GM19035 (cell line): Measurements from ENCODE around the gene PLCB2.

Experiments
- ATAC-seq: cut with Tn5 transposase; IDR thresholded peaks from one replicate; pipeline ENCODE4 v1.9.1; 2021; ENCODE audit not compliant: unreplicated experiment

PLCB2 gene

DNA sequence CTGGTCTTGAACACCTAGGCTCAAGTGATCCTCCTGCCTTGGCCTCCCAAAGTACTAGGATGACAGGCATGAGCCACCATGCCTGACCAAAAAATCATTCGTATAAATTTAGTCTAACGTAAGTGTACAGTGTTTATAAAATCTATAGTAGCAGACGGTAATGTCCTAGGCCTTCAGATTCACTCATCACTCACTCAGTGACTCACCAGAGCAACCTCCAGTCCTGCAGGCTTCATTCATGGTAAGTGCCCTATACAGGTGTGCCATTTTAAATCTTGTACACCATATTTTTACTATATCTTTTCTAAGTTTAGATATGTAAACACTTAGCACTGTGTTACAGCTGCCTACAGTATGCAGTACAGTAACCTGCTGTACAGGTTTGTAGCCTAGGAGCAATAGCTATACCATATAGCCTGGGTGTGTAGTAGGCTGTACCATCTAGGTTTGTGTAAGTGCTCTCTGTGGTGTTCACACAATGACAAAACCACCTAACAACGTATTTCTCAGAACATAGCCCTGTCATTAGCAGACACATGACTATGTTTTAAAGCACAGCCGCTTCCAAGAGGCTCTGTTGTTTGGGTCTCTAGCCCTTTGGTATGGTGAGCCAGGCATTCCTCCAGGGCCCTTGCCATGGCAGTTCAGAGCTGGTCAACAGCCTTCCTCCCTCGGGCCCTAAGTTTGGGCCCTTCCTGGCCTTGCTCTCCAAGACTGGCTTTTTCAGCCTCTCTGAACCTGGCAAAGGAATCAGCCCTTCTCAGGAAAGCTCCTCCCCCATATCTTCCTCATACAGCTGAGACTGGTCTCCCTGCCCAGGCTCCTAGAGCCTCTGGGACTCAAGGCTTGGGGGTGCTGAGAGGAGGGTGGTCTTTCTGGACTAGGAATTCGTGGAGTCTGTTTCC lies 34.9 kb upstream of the PLCB2 start:
- no peak for ATAC-seq

DNA sequence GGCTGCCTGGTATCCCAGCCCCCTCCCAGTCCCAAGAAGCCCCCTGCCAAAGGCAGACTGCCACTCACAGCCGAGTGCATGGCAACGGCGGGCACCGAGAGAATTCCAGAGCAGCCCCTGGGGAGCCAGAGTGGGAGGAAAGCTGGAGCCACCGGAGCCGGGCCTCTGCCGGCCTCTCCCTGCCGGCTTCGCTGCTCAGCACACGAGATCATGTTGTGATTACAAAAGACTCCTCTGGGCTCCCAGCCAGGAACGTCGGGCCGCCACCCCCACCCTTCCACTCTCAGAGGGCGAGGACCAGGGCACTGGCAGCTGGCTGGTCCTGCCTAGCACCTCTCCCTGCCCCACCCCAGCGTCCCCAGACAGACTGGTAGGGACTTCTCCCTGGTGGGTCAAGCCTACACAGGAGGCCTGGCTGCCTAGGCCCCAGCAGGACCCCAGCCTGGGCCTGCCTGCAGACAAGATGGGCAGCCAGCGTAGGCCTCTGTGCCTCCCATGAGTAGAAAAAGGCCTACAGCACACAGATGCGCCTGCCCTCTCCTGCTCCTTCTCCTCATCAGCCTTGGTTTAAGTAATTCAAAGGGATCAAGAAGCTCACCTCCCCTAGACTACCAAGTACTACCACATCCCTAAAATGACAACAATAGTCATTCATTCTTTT lies 33.1 kb upstream of the PLCB2 start, which contains the start of gene CCDC9B:
Gene CCDC9B (minus strand): TSS at position 200 of the 661 bp plus-strand sequence. CDS start 120 bp downstream, at position 80.
- no peak for ATAC-seq

DNA sequence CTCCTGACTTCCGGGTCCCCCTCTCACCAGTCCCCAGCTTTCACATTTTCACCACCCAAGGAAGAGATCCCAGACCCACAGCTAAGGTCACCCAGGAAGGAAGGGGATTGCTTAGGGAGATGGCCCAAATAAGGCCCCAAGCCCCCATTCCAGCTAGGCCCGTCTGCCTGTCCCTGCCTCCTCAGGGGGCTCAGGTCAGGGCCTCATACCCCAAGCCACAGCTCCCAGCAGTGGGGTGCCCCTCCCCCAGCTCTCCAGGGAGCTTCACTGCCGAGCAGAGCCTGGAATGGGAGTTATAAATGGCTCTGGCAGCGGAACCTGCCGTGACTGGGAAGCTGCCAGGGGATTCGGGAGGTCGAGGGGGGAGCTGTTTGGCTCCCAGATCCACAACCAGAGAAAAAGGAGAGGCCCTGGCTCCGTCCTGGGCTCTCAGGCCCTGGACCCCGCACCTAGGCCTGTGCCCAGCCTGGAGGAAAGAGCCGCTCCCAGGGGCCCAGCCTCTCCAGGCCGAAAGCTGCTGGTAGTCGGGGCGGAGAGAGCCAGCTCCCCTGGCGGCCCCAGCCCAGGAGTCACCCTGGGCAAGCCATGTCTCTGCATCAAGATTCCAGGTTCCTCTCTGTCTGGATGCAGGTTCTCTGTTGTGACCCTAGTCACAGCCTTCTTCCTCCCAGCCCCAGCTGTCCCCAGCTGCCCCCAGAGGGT lies 32.5 kb upstream of the PLCB2 start:
- no peak for ATAC-seq

DNA sequence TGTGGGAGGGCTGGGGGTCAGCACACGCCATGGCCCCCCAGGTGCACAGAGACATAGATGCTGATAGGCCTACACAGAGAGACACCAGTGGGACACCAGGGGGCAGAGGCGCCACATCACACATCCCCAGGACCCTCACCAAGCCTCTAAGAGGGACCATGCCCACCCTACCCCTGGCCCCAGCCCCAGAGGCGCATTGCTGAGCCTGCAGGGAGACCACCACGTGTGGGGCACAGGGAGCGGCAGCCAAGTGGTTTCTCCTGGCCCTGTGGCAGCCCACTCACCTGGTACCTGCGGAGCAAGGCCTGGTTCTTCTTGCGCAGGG lies 31.8 kb upstream of the PLCB2 start:
- no peak for ATAC-seq

DNA sequence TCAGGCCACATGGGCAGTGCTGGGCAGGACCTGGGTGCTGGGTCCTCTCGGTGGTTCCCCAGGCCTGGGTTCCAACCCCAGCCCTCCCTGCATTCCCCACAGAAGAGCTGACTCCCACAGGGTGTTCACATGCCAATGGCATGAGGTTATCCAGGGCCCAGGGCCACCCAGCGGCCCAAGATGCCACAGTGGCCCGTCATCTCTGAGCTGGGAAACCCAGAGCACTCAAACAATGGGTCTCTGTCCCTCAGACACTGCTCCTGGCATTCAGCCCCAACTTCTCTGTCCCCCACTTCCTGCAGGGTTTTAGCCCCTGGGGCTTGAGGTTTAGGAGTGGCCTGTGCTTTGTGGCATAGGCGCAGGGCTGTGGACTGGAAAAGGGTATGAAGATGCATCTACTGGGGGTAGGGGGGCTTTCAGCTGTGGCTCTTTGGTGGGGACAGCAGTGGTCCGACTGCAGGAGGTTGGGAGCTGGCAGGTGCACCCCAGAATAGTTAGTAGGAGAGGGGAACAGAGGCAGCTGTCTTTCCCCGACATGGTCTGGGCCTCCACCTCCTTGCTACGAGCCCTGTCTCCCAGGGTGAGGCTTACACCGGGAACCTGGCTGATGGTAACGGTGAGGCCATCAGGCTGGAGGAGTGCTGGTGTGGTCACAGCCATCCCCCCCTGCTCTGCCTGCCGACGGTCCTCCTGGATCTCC lies 31.3 kb upstream of the PLCB2 start:
- ATAC-seq = no peak

DNA sequence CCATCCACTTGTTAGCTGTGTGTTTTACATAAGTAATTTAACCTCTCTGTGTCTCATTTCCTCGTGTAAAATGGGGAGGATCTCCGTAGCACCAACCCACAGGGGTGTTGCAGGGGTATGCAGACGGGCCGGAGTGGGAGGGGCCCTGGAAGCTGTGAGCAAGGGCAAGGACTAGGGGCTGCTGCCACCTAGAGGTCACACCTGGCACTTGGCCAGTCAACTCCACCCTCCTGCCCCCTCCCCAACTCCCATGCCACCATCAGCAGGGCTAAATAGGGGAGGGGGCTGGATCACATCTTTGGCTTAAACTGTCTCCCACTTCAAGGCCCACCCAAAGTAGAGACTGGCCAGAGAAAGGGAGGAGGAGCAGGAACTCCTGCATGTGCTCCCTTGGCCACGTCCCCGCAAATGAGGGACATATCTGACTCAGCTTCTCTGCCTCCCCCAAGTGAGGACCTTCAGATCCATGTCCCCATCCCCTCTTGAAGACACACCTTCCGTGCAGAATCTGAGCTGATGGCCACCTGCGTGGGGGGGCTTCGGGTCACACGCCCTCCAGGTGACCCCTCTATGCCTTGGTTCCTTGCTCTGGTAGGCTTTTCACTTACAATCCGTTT lies 30.4 kb upstream of the PLCB2 start:
- ATAC-seq = peak; percentile 64

DNA sequence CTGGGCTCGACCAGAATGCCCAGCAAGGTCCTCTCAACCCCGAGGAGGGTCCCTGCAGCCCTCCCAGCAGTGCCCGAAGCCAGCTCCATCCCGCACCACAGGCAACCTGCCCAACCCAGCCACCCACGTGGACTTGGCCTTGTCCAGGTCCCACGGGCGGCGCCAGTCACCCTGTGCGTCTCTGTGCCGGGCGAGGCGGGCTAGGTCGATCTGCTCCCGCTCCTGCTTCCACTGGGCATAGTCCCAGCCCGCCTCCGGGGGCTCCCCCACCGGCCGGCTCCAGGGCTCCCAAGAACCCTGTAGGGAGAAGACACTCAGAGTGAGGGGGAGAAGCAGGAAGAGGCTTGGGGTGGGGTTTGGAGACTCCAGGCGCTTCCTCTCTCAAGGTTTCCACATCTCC lies 29.9 kb upstream of the PLCB2 start:
- no peak for ATAC-seq

DNA sequence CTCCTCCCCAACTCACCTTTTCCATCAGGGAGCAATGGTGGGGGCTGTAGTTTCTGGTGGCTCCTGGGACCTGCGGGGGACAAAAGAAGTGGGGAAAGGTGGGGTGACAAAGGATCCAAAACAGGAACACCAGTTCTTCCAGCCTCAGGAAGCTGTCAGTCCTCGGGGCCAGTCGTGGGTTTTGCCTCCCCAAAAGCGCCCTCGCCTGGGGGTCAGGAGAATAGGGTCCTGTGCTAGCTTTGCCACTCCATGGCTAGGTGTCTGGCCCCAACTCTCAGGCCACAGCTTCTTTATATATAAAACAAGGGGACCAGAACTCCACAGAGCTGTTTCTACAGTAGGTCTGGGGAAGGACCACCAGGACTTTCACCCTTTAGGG lies 29.0 kb upstream of the PLCB2 start:
- no peak for ATAC-seq

DNA sequence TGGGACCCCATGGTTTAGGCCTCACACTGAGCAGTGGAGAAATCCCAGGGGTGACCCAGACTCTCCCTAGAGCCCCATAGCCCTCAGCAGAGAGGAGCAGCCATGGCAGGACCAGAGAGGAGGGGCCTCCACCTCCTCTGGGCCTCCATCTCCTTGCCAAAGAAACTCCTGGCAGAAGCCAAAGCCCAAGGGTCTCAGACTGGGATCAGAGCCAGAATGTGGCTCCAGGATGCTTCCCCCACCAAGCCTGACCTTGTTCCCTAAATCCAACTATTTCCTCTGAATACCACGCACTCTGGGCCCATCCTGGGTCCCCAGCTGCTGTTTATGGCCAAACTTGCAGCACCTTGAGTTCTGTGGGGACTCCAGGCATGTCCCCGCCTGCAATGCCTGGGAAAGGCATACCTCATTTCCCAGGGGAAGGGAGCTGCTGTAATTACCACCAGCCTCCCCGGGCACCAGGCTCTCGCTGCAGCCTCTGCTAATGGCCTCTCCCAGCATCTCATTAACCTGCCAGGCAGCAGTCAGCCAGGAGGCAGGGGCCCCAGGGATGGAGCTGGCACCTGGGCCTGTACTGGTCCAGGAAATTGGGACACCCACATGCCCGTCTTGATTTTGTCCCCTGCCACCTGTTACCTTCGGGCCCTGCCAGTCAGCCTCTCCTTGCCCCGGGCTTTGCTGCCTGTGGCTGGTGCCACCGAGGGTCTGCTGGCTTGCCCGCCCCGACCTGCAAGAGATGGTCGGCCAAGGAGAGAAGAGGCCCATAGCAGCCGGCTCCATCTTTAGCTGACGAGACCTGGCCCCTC lies 28.4 kb upstream of the PLCB2 start:
- no peak for ATAC-seq

DNA sequence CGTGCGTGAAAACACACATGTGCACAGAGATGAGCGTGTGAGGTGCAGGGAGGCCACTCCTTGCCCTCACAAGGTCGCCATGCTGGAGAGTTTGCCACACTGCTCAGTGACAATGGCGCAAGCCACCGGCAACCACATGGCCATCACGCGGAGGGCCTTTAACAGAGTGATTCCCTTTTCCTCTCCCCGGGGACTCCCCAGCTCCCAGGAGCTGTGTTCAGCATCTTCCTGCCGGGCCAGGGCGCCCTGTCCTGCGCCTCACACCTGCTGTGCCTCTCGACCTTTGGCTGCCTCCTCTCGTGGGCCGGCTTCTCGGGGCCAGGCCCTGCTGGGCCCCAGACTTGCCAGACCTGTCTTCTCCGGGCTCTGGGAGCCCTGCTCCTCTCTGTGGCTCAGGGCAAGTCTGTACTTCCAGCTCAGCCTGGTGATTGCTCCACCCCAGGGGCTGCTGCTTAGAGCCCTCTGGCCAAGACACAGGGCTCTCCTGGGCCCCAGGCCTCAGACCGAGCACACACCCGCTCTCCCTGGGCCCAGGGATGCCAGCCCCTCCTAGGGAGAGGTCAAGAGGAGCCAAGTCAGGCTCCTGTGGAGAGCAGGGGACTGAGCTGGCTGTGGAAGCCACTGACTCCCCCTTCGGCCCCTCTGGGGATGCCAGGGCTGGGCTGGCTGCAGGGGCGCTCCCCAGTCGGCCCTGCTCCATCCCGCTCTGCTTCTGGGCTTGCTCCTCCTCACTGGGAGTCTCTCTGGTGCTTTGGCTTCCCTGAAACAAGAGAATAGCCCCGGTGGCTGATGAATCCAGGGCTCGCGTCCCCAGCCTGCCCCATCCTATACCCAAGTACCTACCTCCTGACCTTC lies 27.4 kb upstream of the PLCB2 start:
- no peak for ATAC-seq

DNA sequence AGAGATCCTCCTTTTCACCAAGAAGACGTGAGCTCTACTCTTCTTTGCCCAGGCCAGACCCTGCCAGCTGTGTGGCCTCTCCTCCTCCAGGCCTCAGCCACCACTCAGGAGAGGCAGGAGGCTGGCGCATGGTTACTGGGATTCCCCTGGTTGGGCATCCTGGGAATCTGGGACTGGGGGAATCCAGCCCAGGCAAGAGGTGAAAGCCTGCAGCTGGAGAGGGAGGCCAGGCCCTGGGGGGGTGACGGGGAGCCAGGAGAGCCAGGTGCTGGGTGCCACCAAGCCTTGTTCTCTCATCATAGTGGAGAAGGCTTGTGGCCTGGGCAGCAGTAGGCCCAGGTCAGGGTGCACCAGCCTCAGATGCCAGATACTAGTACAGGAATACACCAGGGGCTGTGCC lies 26.8 kb upstream of the PLCB2 start:
- ATAC-seq = no peak

DNA sequence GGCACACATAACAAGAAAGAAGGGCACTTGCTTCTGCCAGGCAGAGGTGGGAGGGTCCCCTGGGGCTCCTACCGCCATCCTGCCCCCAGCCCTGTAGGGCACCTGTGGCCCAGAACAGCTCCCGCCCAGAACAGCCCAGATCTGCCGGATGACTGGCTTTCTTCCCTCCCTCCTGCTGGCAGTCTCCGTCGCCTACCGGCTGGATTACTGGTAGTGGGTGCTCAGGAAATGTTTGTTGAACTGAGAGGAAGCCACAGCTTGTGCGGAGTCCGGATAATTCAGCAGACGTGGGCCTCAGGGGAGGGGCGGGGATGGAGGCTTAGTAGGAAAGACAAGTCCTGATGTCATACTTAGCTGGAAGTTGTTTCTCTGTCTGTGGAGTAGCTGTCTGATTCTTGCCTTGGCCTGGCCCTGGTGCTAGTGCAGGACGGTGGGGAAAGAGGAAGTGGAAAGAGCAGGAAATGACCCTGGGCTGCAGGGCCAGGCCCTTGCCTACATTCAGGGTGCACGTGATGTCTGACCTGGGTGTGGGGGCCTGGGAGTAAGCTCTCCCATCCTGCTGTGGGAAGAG lies 26.3 kb upstream of the PLCB2 start:
- no peak for ATAC-seq

DNA sequence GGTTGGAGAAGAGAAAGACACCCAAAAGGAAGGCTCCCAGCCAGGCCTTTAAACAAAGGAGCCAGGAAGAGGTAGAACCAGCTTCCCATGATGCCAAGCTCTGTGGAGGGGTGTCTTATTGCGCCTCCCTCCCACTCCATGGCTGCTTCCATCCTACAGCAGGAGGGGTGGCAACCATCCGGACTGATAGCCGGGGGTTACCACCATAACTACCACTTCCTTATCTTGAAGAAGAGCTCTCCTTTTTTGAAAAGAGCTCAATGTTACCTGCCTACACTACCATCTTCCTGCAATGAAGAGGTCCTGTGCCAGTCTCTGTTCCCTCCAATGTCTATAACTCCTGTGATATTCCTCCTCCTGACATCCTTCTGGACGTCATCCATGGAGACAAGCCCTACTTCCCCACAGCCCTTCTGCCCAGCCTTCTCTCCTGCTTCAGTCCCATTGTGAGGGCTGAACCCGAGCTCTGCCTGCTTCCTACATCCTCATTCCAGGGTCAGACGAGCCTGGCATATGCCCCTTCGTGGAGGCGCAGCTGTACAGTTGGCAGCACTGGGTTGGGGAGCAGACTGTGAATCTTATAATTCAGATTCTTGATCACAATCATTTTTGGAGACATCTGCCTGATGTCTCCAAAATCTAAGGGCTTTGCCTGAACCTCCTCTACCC lies 24.5 kb upstream of the PLCB2 start:
- ATAC-seq = no peak

DNA sequence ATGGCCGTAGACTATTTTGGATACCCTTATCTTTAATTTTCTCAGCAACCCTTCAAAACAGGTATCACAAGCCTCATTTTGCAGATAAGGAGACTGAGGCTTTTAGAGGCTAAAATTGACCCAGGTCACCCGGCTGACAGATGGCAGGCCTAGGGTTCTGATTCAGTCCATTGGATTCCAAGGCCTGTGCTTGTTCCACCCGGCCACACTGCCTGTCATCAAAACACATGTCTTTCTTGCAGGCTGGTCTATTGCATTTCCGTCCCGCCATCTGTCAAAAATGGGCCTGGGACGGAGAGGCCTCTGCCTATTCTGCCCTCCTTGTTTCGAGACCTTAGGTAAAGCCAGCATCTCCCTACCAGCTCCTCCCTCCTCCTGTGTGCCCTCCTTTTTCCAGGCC lies 23.9 kb upstream of the PLCB2 start:
- no peak for ATAC-seq

DNA sequence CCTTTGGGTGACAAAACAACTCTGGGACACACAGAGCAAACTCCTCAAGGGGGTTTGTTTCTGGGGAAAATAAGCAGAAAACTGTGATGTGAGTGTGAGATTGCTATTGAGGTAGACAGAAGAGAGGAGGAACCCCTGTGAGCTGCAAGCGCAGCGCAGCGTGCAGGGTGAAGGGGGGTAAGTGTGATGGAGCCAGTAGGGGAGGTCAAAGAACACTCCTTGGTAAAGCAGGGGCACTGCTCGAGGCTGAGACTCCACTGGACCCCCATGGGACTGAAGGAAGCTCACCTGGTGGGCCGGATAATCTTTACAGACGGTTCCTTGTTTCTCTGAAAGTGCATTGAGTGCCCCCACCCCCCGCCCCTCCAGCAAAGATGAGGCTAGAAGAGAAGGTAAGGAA lies 23.3 kb upstream of the PLCB2 start:
- no peak for ATAC-seq

DNA sequence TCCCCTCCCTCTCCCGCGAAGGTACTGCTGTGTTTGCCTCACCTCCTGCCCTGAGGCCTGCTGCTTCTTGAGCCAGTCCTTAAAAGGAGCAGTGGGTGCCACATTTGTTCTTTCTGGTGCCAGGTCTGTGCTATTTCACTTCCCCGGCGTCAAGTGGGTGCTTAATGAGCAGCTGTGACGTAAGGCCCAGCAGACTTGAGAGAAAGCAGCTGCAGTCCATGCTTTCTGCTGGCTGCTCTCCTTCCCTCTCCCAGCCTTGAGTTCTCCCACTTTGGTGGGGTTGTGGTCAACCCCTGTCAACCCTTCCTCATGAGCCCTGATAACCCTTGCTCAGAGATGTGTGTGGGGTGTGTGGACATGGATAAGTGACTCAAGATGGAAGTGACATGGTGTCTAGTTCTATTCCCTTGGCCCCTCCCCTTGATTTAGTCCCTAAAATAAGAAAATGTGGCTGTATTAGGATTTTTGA lies 22.7 kb upstream of the PLCB2 start:
- ATAC-seq = no peak

DNA sequence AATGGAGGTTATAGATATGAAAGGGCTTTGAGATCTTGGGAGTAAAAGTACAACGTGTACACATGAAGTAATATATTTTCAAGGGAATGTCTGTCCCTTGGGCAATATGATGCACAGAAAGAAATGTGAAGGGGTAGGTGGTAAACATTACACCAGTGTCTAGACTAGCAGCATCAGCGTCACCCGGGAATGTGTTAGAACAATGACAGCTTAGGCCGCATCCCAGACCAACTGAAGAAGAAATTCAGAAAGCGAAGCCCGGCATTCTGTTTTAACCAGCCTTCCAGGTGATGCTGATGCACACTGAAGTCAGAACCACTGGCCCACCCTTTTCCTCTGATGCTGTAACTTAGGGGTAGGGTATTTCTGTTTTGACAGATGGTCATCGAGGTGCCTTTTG lies 22.1 kb upstream of the PLCB2 start:
- ATAC-seq = no peak

DNA sequence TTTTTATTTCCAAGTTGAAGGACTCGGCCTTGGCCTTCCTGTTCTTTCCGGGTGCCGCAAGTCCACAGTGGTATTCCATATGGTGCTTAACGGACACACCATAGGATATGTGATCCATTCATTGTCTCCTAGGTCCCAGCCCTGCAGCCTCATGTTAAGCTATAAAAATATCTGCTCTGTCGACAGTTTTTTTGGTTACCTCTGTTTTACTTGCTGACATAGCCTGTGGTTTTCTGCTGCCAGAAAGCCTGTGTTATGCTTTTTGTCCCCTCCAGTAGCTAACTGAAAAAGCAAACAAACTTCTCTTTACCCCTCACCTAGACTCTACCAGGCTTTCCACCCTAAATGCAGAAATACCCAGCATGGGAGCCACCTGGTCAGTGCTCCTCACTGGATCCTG lies 21.0 kb upstream of the PLCB2 start:
- no peak for ATAC-seq
